OCI-LY3 (cell line): ENCODE measurements around the gene NDRG2.

Source experiments
- CTCF ChIP-seq: fragments of 200-600, 300-600 bp; sonication (generic); IDR thresholded peaks from 2 replicates; pipeline ENCODE4 v1.5.1; 2014; ENCODE audit warnings: antibody characterized with exemption, low read length, low read depth
- EZH2phosphoT487 ChIP-seq: fragments of 200-600 bp; shearing (Covaris generic); IDR thresholded peaks from 2 replicates; pipeline ENCODE4 v1.6.1; 2018; ENCODE audit warnings: antibody characterized with exemption, mixed run types, low read depth

DNA sequence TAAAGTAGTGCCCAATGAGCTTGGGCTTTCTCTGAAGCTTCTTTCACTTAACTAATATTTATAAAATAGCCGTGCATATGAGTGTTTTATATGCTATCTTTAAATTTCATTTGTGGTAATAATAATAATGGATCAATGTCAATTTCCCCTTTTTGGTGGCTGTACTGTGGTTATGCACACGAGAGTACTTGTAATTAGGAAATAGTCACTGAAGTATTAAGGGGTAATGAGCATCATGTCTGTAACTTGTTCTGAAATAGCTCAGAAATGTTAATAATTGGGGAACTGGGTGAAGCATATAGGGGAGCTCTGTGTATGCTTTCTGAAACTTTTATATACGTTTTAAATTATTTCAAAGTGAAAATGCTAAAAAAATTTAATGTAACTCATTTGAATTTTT is 25.7 kb upstream of the NDRG2 start:
- TF ChIP-seq CTCF (no peak), EZH2phosphoT487 (no peak)
